Upper lobe of right lung (tissue), 1 donor: Measurements from ENCODE around the gene RNASET2. TPM values are rescaled to one million over a fixed set of nuclear protein-coding genes. Genes with fewer than 3 reads are reported as not detected.
A peak's percentile ranks its signal among the peaks of the same experiment; 100 is the strongest.

Experiments
- ATAC-seq: fragments of 200-7000 bp; cut with Tn5 transposase; one replicate; pipeline ENCODE4 v1.9.1; 2020; ENCODE audit warnings: mild to moderate bottlenecking, moderate library complexity
- DNase-seq: peaks from one replicate; pipeline ENCODE4 v3.0.0-alpha.2; 2020
- H3K27ac ChIP-seq: fragments of 200-600 bp; one replicate; pipeline ENCODE4 v1.8.0; 2022
- H3K27me3 ChIP-seq: fragments of 200-600 bp; one replicate; pipeline ENCODE4 v1.8.0; 2022; ENCODE audit warnings: mild to moderate bottlenecking
- H3K36me3 ChIP-seq: fragments of 200-600 bp; one replicate; pipeline ENCODE4 v1.8.0; 2022
- H3K4me1 ChIP-seq: fragments of 200-600 bp; one replicate; pipeline ENCODE4 v1.8.0; 2022
- H3K4me3 ChIP-seq: fragments of 200-600 bp; one replicate; pipeline ENCODE4 v1.8.0; 2022; ENCODE audit warnings: mild to moderate bottlenecking
- H3K9me3 ChIP-seq: fragments of 200-600 bp; one replicate; pipeline ENCODE4 v1.8.0; 2022
- intact Hi-C: fragments of 100-400 bp; cut with DNase I; formaldehyde crosslinking; loops from one replicate; pipeline ENCODE4 v1.11.0; 2022
- total RNA-seq: library from RNA; stranded (reverse); fragmentation: NEBNext Ultra II Directional; extraction: Animal tissue kit (Norgen Biotek cat#: 25700); gene quantifications from one replicate; pipeline ENCODE4 v1.2.1, GENCODE V29; 2021
- TF ChIP-seq, protein P1 (sequence below): fragments of 200-600 bp; IDR thresholded peaks from one replicate; pipeline ENCODE4 v1.8.0; 2022; ENCODE audit warnings: antibody characterized with exemption
- donor health status: DM: no; HTN: yes; CAD: no; lungs with severe emphysema.

Gene RNASET2
- total RNA-seq, 1 donor from 2014 or later = 73.1 TPM

DNA sequence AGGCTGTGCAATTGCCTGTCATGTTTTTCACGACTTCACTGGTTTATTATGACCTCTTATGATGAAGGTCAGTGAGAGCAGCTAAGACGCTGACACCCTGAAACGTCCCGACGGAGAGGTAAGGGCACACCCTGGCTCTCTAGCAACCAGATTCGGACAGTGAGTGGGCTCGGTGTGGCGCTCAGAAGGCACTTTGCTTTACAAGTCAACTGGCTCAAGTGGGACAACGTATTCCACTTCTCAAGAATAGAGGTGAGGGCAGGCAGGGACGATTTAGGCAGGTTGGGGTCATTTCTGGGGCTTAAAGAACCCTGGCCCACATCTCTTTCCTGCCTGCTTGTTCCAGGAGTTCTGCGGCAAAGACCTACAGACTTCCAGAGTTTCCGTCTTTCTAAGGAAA is 18.2 kb downstream of the RNASET2 start:
- TF ChIP-seq, protein P1, sequence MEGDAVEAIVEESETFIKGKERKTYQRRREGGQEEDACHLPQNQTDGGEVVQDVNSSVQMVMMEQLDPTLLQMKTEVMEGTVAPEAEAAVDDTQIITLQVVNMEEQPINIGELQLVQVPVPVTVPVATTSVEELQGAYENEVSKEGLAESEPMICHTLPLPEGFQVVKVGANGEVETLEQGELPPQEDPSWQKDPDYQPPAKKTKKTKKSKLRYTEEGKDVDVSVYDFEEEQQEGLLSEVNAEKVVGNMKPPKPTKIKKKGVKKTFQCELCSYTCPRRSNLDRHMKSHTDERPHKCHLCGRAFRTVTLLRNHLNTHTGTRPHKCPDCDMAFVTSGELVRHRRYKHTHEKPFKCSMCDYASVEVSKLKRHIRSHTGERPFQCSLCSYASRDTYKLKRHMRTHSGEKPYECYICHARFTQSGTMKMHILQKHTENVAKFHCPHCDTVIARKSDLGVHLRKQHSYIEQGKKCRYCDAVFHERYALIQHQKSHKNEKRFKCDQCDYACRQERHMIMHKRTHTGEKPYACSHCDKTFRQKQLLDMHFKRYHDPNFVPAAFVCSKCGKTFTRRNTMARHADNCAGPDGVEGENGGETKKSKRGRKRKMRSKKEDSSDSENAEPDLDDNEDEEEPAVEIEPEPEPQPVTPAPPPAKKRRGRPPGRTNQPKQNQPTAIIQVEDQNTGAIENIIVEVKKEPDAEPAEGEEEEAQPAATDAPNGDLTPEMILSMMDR = no peak
- no peaks in the 10 kb centered on the region for H3K27me3 ChIP-seq
- intact Hi-C loops = no loop called here
- no peak for ATAC-seq
- H3K27ac ChIP-seq = no peak overlapping the region
- DNase-seq = no peak
- H3K4me1 ChIP-seq = no peaks in the 10 kb centered on the region
- H3K9me3 ChIP-seq = no peaks in the 10 kb centered on the region
- peaks cover 35% of the 10 kb centered on the region for H3K36me3 ChIP-seq
- H3K4me3 ChIP-seq = no peak overlapping the region

DNA sequence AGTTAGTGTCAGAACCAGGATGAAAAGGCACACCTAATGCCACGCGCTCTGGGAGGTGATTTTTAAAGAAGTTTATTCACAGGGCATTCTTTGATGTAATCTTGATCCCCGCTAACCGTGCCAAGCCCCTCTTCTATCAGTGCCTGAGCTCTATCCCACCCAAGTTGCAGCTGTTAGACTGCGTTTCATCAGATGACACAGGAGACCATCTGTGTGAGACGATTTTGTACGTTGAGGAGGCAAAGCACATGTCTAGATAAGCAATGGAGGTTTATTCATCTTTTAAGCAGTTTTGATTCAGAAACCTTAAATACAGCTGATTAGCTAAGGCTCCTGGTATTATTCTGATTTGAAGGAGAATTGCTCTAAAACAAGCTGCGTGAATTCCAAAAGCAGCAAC is 18.6 kb downstream of the RNASET2 start:
- no peak overlapping the region for H3K27ac ChIP-seq
- H3K9me3 ChIP-seq = no peaks in the 10 kb centered on the region
- ATAC-seq (no peak), DNase-seq (no peak)
- no peak overlapping the region for H3K4me3 ChIP-seq
- intact Hi-C loops = no loop called here
- peaks cover 35% of the 10 kb centered on the region for H3K36me3 ChIP-seq
- H3K27me3 ChIP-seq = no peaks in the 10 kb centered on the region
- TF ChIP-seq, protein P1 = no peak
- H3K4me1 ChIP-seq = no peaks in the 10 kb centered on the region

DNA sequence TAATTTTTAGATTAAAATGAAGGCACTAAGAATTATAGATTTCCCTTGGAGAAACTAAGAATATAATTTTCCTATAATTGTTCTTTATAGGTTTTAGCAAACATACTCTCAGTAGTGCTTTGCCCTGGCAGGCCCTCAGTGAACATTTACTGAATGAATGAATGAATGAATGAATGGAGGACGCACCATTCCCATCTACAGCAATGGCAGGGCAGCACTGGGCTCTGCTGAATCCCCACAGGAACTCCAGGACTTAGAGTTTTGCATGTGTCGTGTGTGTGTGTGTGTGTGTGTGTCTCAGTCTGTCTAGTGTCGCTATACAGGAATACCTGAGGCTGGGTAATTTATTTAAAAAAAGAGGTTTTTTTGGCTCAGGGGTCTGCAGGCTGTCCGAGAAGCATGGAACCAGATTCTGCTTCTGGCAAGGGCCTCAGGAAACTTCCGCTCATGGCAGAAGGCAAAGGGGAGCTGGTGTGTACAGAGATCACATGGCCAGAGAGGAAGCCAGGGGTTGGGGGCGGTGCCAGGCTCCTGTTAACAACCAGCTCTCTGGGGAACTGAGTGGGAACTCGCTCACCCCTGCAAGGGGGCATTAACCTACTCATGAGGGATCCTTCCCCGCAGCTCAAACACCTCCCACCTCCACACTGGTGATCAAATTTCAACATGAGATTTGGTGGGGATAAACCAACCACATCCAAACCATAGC is 20.1 kb downstream of the RNASET2 start:
- TF ChIP-seq, protein P1 = no peak
- Histone ChIP-seq H3K27ac (no peak overlapping the region), H3K4me1 (no peaks in the 10 kb centered on the region), H3K4me3 (no peak overlapping the region), H3K27me3 (no peaks in the 10 kb centered on the region), H3K9me3 (no peaks in the 10 kb centered on the region), H3K36me3 (peaks cover 35% of the 10 kb centered on the region)
- intact Hi-C loops = no loop called here
- DNase-seq = no peak
- peak; percentile 50 for ATAC-seq

DNA sequence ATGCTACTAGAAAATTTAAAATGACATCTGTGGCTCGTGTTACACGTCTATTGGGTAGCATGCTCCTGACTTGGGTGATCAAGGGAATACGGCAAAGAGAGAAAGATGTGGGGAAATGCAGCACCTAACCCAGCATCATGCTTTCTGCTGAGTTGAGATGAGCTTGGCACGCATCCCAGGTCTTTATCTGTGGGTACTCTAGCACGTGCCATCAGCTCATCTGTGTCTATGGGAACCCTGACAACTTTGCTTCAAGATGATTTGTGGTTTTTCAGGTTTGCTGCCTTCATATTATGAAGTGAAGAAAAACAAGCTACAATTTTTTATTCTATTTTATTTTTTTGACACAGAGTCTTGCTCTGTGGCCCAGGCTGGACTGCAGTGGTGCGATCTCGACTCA is 21.0 kb downstream of the RNASET2 start:
- intact Hi-C loops = no loop called here
- peaks cover 35% of the 10 kb centered on the region for H3K36me3 ChIP-seq
- H3K27ac ChIP-seq = no peak overlapping the region
- no peaks in the 10 kb centered on the region for H3K27me3 ChIP-seq
- DNase-seq = no peak
- TF ChIP-seq, protein P1 = no peak
- no peaks in the 10 kb centered on the region for H3K4me1 ChIP-seq
- H3K9me3 ChIP-seq = no peaks in the 10 kb centered on the region
- H3K4me3 ChIP-seq = no peak overlapping the region
- ATAC-seq = no peak

DNA sequence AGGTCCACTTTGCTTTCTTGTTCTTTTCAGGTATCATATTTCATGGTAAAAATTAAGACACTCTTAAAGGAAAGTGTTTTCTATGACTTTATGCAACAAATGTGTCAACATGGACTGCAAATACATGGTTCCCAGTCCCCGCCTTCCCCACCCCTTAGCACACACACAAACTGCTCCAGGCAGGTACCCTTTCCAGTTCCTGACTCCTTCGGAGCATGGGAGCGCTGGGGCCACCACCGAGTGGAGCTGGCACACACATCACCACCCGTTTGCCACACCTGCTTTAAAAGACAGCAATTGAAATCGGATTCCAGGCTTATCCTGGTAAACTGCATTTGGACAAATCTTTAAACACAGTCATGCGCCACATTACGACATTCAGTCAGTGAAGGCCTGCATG is 22.2 kb downstream of the RNASET2 start:
- H3K9me3 ChIP-seq = no peaks in the 10 kb centered on the region
- H3K27me3 ChIP-seq = no peaks in the 10 kb centered on the region
- TF ChIP-seq, protein P1 = no peak
- DNase-seq (no peak), ATAC-seq (peak; percentile 70)
- peaks cover 36% of the 10 kb centered on the region for H3K36me3 ChIP-seq
- intact Hi-C loops = no loop called here
- H3K27ac ChIP-seq = no peak overlapping the region
- no peak overlapping the region for H3K4me3 ChIP-seq
- H3K4me1 ChIP-seq = no peaks in the 10 kb centered on the region

DNA sequence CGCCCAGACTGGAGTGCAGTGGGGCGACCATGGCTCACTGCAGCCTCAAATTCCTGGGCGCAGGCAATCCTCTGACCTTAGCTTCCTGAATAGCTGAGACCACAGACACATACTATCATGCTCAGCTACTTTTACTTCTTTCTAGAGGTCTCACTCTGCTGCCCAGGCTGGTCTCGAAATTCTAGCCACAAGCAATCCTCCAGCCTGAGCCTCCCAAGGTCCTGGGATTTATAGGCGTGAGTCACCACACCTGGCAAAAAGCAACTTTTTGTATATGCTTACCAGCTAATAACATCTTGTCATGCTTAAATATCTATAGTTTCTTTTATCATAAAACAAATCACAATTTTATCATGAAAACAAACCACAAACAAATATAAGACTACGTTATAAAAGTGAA is 23.0 kb downstream of the RNASET2 start:
- Histone ChIP-seq H3K4me3 (no peak overlapping the region), H3K9me3 (no peaks in the 10 kb centered on the region), H3K27ac (no peak overlapping the region), H3K27me3 (no peaks in the 10 kb centered on the region), H3K36me3 (peaks cover 37% of the 10 kb centered on the region), H3K4me1 (no peaks in the 10 kb centered on the region)
- intact Hi-C loops = no loop called here
- TF ChIP-seq, protein P1 = no peak
- no peak for DNase-seq
- no peak for ATAC-seq
